Stomach (tissue), 9 donors: ENCODE results near the gene SEPTIN2. TPM values are rescaled to one million over a fixed set of nuclear protein-coding genes. Genes with fewer than 3 reads are reported as not detected.
A peak's percentile ranks its signal among the peaks of the same experiment; 100 is the strongest.
"Not testable (repeated sequence)": the region's sequence is repeated elsewhere in the genome, so short reads cannot be mapped to it uniquely, and the experiment has no call there.

Source experiments
- DNase-seq, 2 donors: peaks; one replicate each; pipeline versions ENCODE4 v3.0.0 to v3.0.0-alpha.2; 2013 to 2019
- H3K27ac ChIP-seq, 5 donors: fragments of 200-600 bp in 4 of 5; sonication (generic) in 4 of 5; one replicate each; pipeline ENCODE4 v1.5.1; 2013 to 2019; ENCODE audit warnings: mild to moderate bottlenecking in 1 of 5, moderate library complexity in 1 of 5
- H3K27me3 ChIP-seq, 3 donors: fragments of 200-600 bp; sonication (generic); one replicate each; pipeline ENCODE4 v1.5.1; 2017 to 2019; ENCODE audit warnings: mixed run types in 1 of 3
- H3K36me3 ChIP-seq, 4 donors: fragments of 200-600 bp; sonication (generic); 1 replicate in 3 of 4; 2 replicates in 1 of 4; pipeline ENCODE4 v1.5.1; 2016 to 2019
- H3K4me1 ChIP-seq, 4 donors: fragments of 200-600 bp; sonication (generic); one replicate each; pipeline ENCODE4 v1.5.1; 2016 to 2019
- H3K4me3 ChIP-seq, 4 donors: fragments of 200-600 bp; sonication (generic) in 3 of 4; one replicate each; pipeline ENCODE4 v1.5.1; 2016 to 2019; ENCODE audit warnings: mild to moderate bottlenecking in 1 of 4
- H3K9me3 ChIP-seq, 4 donors: fragments of 200-600 bp; sonication (generic); one replicate each; pipeline ENCODE4 v1.5.1; 2016 to 2019
- EP300 ChIP-seq: sonication (generic); formaldehyde crosslinking; IDR thresholded peaks from one replicate; pipeline ENCODE4 v1.6.1; 2017; ENCODE audit warnings: antibody characterized with exemption
- POLR2A ChIP-seq, 4 donors: fragments of 450-650 bp; IDR thresholded peaks; one replicate each; pipeline ENCODE4 v1.6.1; 2016; ENCODE audit warnings: antibody characterized with exemption in 4 of 4, control low read depth in 2 of 4, mild to moderate bottlenecking in 1 of 4, moderate library complexity in 1 of 4
- POLR2AphosphoS5 ChIP-seq, 3 donors: sonication (generic); formaldehyde crosslinking; IDR thresholded peaks; one replicate each; pipeline ENCODE4 v1.6.1; 2016; ENCODE audit warnings: antibody characterized with exemption in 3 of 3
- WGBS, 5 donors: extraction: QIAGEN DNeasy Blood & Tissue Kit in 3 of 5; methylation state at CpG; one replicate each; pipeline versions ENCODE4 v1.1.5 to v1.1.7; 2013 to 2018; 5-methylcytosine and 5-hydroxymethylcytosine counted together
- intact Hi-C: fragments of 100-400 bp; cut with DNase I; formaldehyde crosslinking; loops from one replicate; pipeline ENCODE4 v1.15.1; 2023; ENCODE audit warnings: low total_unique reads
- polyA plus RNA-seq, 3 donors: library from polyadenylated mRNA; stranded (reverse); fragments of 200-250 nt; gene quantifications; one replicate each; pipeline ENCODE4 v1.2.3, GENCODE V29; 2013
- total RNA-seq, 5 donors: library from RNA; depleted of rRNA; stranded (reverse); fragments of >200 nt; gene quantifications; one replicate each; pipeline versions ENCODE4 v1.1.0 to v1.2.3, GENCODE V29; 2014 to 2016
- TF ChIP-seq, protein P1 (sequence below), 7 experiments: fragments of 450-650 bp in 4 of 7; fragments of 200-600 bp in 3 of 7; sonication (generic) in 3 of 7; IDR thresholded peaks; one replicate each; pipeline ENCODE4 v1.5.1; 2016 to 2019; ENCODE audit warnings: antibody characterized with exemption in 7 of 7, control low read depth in 2 of 7, mild to moderate bottlenecking in 1 of 7
- donor health status: healthy with polysubstance abuse.
- donor health status: Bipolar disorder and iron deficiency.
- donor health status: healthy.

Gene SEPTIN2
- total and polyA plus RNA-seq, 8 donors = 88.7 to 603 (median 208) TPM

DNA sequence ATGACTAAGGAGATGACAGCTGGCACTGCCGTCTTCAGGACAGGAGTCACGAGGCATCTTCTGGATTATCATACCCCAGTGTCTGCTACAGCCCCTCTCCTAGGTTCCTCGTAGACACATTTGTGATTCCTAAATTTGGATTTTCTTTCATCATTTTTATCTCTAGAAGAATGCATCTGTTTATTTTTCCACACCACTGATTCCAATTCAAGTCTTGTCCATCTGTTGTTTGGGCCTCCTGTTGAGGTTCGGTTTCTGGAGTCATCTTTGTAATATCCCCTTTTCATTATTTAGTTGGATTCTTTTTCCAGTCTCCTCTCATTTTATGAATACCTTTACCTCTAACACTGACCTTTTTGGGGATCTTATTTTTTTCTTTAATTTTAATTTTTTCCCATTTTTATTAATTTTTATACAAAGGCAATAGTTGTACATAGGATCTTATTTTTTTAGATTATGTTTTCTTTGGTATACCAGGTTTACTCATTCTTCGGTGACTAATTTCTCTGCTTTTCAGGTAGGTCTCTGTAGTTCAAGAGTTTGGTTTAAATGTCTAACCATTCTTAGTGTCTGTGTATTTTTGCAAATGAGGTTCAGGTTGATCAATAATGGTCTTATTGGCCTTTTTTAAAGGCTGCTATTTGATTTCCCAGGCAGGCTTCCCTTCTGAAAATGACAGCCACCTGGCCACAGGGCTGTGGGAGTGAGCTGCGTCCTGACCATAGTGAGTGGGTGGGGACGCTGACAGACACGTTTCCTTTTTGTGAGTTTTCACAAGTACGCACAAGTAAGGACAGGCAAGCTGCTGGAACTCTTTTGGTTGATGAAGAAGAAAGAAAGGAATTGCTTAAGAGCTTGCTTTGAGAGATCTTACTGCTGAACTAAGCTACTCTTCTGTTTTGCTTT is 74.8 kb downstream of the SEPTIN2 start:
- Histone ChIP-seq H3K4me1 (peaks cover 0 to 21% (median 4%) of the 10 kb centered on the region in 4 donors), H3K27ac (no peak overlapping the region), H3K27me3 (no peaks in the 10 kb centered on the region), H3K36me3 (peaks cover 0 to 10% (median 7%) of the 10 kb centered on the region in 4 donors), H3K9me3 (no peaks in the 10 kb centered on the region), H3K4me3 (no peak overlapping the region)
- intact Hi-C loops = no loop called here
- DNase-seq = no peak
- TF ChIP-seq POLR2A (IDR thresholded peaks at IDR 0.05) (no peak), EP300 (no peak), POLR2AphosphoS5 (IDR thresholded peaks at IDR 0.05) (no peak)
- TF ChIP-seq, protein P1, sequence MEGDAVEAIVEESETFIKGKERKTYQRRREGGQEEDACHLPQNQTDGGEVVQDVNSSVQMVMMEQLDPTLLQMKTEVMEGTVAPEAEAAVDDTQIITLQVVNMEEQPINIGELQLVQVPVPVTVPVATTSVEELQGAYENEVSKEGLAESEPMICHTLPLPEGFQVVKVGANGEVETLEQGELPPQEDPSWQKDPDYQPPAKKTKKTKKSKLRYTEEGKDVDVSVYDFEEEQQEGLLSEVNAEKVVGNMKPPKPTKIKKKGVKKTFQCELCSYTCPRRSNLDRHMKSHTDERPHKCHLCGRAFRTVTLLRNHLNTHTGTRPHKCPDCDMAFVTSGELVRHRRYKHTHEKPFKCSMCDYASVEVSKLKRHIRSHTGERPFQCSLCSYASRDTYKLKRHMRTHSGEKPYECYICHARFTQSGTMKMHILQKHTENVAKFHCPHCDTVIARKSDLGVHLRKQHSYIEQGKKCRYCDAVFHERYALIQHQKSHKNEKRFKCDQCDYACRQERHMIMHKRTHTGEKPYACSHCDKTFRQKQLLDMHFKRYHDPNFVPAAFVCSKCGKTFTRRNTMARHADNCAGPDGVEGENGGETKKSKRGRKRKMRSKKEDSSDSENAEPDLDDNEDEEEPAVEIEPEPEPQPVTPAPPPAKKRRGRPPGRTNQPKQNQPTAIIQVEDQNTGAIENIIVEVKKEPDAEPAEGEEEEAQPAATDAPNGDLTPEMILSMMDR (IDR thresholded peaks at IDR 0.05) = no peak
- 85 to 92% (median 88%) methylated on average over 9 of the region's 9 CpGs for WGBS, 5 donors

- peaks cover 0 to 15% (median 3%) of the 10 kb centered on the region in 4 donors for H3K4me1 ChIP-seq
- H3K36me3 ChIP-seq = peaks cover 0 to 10% (median 7%) of the 10 kb centered on the region in 4 donors
- intact Hi-C loops = no loop called here
- no peaks in the 10 kb centered on the region for H3K27me3 ChIP-seq
- TF ChIP-seq, protein P1 (IDR thresholded peaks at IDR 0.05) = peak in 5 of 7 experiments; percentile 9 to 49 (median 25)
- no peak for TF ChIP-seq POLR2A (IDR thresholded peaks at IDR 0.05)
- TF ChIP-seq EP300 = no peak
- no peak for TF ChIP-seq POLR2AphosphoS5 (IDR thresholded peaks at IDR 0.05)
- 49 to 69% (median 58%) methylated on average over 6 of the region's 6 CpGs for WGBS, 5 donors
- peak; percentile 42 to 65 for DNase-seq
- no peak overlapping the region for H3K27ac ChIP-seq
- H3K9me3 ChIP-seq = no peaks in the 10 kb centered on the region
- no peak overlapping the region for H3K4me3 ChIP-seq
Observed at GRCh38 chr2:241391892-241392665, 76.4 kb downstream of the SEPTIN2 start.

GRCh38 chr2:241392753-241393152 is 77.0 kb downstream of the SEPTIN2 start:
- H3K27ac ChIP-seq, DNase-seq, H3K4me3 ChIP-seq, intact Hi-C loops, H3K27me3 ChIP-seq, H3K36me3 ChIP-seq, H3K9me3 ChIP-seq: not testable (repeated sequence)
- 92 to 96% (median 93%) methylated on average over 4 of the region's 4 CpGs for WGBS, 5 donors
- peaks cover 0 to 15% (median 3%) of the 10 kb centered on the region in 4 donors for H3K4me1 ChIP-seq

DNA sequence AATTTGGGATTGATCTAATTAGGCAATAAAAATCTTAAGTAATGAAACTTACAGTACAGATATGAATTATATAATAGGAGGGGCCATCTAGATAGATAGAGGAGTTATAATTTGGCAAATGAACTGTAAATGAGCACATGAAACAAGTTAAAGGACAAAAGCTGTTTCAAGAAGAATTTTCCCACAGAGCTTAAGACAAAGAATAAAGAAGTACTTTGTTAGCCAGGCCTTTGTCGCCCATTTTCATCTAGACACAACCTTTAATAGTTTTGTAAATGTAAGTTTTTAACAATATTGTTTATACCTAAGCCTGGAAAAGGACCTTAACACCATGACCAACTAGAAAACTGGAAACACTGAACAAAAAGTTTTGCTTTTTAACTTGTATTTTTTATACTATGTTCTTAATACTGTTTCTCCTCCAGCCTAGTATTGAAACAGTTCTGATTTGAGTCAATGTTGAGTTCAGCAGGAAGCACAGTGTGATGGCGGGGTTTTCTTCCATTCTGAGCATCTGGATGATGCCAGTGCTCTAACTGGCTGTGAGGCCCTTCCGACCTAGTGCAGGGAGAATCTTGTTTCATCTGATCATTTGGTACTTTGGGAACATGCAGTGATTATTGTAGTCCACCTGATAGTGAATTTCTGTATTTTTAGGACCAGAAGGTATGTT is 77.9 kb downstream of the SEPTIN2 start:
- H3K27me3 ChIP-seq = no peaks in the 10 kb centered on the region
- H3K4me1 ChIP-seq = peaks cover 0 to 15% (median 3%) of the 10 kb centered on the region in 4 donors
- no peak for DNase-seq
- H3K27ac ChIP-seq = no peak overlapping the region
- no peaks in the 10 kb centered on the region for H3K9me3 ChIP-seq
- intact Hi-C loops = no loop called here
- TF ChIP-seq EP300 (no peak), POLR2A (IDR thresholded peaks at IDR 0.05) (no peak), POLR2AphosphoS5 (IDR thresholded peaks at IDR 0.05) (no peak)
- TF ChIP-seq, protein P1 (IDR thresholded peaks at IDR 0.05) = no peak
- 75 to 82% (median 77%) methylated on average over 3 of the region's 3 CpGs for WGBS, 5 donors
- no peak overlapping the region for H3K4me3 ChIP-seq
- peaks cover 0 to 10% (median 7%) of the 10 kb centered on the region in 4 donors for H3K36me3 ChIP-seq

GRCh38 chr2:241396809-241397208 is 81.1 kb downstream of the SEPTIN2 start:
- DNase-seq, intact Hi-C loops, H3K9me3 ChIP-seq, H3K27ac ChIP-seq, H3K36me3 ChIP-seq, H3K4me3 ChIP-seq, H3K27me3 ChIP-seq: not testable (repeated sequence)
- H3K4me1 ChIP-seq = peaks cover 0 to 24% (median 16%) of the 10 kb centered on the region in 4 donors
- 94 to 100% (median 96%) methylated on average over 6 of the region's 6 CpGs for WGBS, 5 donors
